SKM-1 treated with dmso at 0.1 percent for 144 hours (cell line): ENCODE measurements around the gene NCOA1.
"Not testable (repeated sequence)": the region's sequence is repeated elsewhere in the genome, so short reads cannot be mapped to it uniquely, and the experiment has no call there.

Experiments used
- DNase-seq: peaks from one replicate; lab custom pipeline; 2025; ENCODE audit not compliant: unreplicated experiment; lab: John Stamatoyannopoulos, UW

Gene NCOA1

GRCh38 chr2:24531610-24532009, 40.6 kb downstream of the NCOA1 start:
- DNase-seq = not testable (repeated sequence)

- DNase-seq = not testable (repeated sequence)
Measured at GRCh38 chr2:24532057-24532456, 41.0 kb downstream of the NCOA1 start.

- not testable (repeated sequence) for DNase-seq
Measured at GRCh38 chr2:24533574-24533973, 42.5 kb downstream of the NCOA1 start.

GRCh38 chr2:24538720-24539119, 47.7 kb downstream of the NCOA1 start:
- peak; percentile 26 for DNase-seq

GRCh38 chr2:24539258-24539657, 48.2 kb downstream of the NCOA1 start:
- DNase-seq = no peak

GRCh38 chr2:24540011-24540477, 49.0 kb downstream of the NCOA1 start:
- no peak for DNase-seq

- DNase-seq = no peak
Measured at GRCh38 chr2:24541621-24542020, 50.6 kb downstream of the NCOA1 start.

GRCh38 chr2:24542269-24542872, 51.3 kb downstream of the NCOA1 start:
- no peak for DNase-seq

- DNase-seq = no peak
Measured at GRCh38 chr2:24543252-24543651, 52.2 kb downstream of the NCOA1 start.

GRCh38 chr2:24544456-24545115, 53.5 kb downstream of the NCOA1 start:
- DNase-seq = no peak

- no peak for DNase-seq
Measured at GRCh38 chr2:24546669-24547068, 55.6 kb downstream of the NCOA1 start.

GRCh38 chr2:24548058-24548457, 57.0 kb downstream of the NCOA1 start:
- DNase-seq = no peak

GRCh38 chr2:24550301-24550700, 59.2 kb downstream of the NCOA1 start:
- DNase-seq = not testable (repeated sequence)

GRCh38 chr2:24551016-24551415, 60.0 kb downstream of the NCOA1 start:
- no peak for DNase-seq

- no peak for DNase-seq
Measured at GRCh38 chr2:24552836-24553235, 61.8 kb downstream of the NCOA1 start.

GRCh38 chr2:24558781-24559472, 67.9 kb downstream of the NCOA1 start:
- DNase-seq = no peak

GRCh38 chr2:24559473-24560113, 68.5 kb downstream of the NCOA1 start:
- DNase-seq = no peak

GRCh38 chr2:24565537-24565936, 74.5 kb downstream of the NCOA1 start:
- no peak for DNase-seq

- no peak for DNase-seq
Measured at GRCh38 chr2:24566209-24566608, 75.2 kb downstream of the NCOA1 start.

- DNase-seq = no peak
Measured at GRCh38 chr2:24566630-24567029, 75.6 kb downstream of the NCOA1 start.

GRCh38 chr2:24568551-24568950, 77.5 kb downstream of the NCOA1 start:
- no peak for DNase-seq

- DNase-seq = not testable (repeated sequence)
Measured at GRCh38 chr2:24569565-24569964, 78.5 kb downstream of the NCOA1 start.
